Testis (tissue), 2 donors: ENCODE data around the gene DCAF8L1.

ENCODE experiments used
- CTCF ChIP-seq, 3 experiments: fragments of 450-650 bp in 2 of 3; fragments of 200-600 bp in 1 of 3; sonication (generic) in 1 of 3; IDR thresholded peaks; one replicate each; pipeline ENCODE4 v1.5.1; 2016 to 2019; ENCODE audit warnings: antibody characterized with exemption in 3 of 3, mild to moderate bottlenecking in 2 of 3, moderate library complexity in 1 of 3
- POLR2A ChIP-seq: fragments of 450-650 bp; IDR thresholded peaks from one replicate; pipeline ENCODE4 v1.6.1; 2017; ENCODE audit warnings: antibody characterized with exemption, mild to moderate bottlenecking, moderate library complexity

DNA sequence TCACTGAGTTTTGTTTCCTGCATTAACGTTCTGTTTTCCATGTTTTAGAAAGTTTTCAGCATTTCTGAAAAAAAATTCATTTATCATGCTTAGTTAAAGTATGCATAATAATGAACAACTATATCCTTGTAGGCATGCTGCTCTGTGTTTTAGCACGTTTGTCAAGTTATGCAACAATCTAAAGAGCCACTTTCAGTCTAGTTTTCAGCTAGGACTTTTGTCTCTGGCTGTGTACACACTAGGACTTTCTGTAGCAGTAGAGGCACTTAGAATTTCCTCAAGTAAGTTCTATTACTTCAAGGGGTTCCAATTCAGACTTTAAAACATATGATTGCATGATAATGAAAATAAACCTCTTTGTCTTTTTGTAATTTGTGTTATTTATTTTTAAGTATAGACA, 12.4 kb downstream of the DCAF8L1 start:
- TF ChIP-seq CTCF (IDR thresholded peaks at IDR 0.05) (no peak), POLR2A (no peak)
